Ishikawa (cell line): ENCODE data around the gene CFAP61.

Source experiments
- CEBPB ChIP-seq: IDR thresholded peaks from 2 replicates; pipeline ENCODE4 v1.6.1; 2012
- CREB1 ChIP-seq: IDR thresholded peaks from 2 replicates; pipeline ENCODE4 v1.6.1; 2012; ENCODE audit warnings: low read depth
- EGR1 ChIP-seq: IDR thresholded peaks from 2 replicates; pipeline ENCODE4 v1.6.1; 2012
- EP300 ChIP-seq: IDR thresholded peaks from 2 replicates; pipeline ENCODE4 v1.6.1; 2012; ENCODE audit warnings: borderline replicate concordance
- FOXM1 ChIP-seq: IDR thresholded peaks from 2 replicates; pipeline ENCODE4 v1.6.1; 2012; ENCODE audit warnings: low read depth, borderline replicate concordance
- NFIC ChIP-seq: IDR thresholded peaks from 2 replicates; pipeline ENCODE4 v1.6.1; 2012
- REST ChIP-seq: IDR thresholded peaks from 2 replicates; pipeline ENCODE4 v1.6.1; 2012; ENCODE audit warnings: low read depth, mild to moderate bottlenecking
- TAF1 ChIP-seq: IDR thresholded peaks from 2 replicates; pipeline ENCODE4 v1.6.1; 2012; ENCODE audit warnings: low read depth, mild to moderate bottlenecking
- TCF12 ChIP-seq: IDR thresholded peaks from 2 replicates; pipeline ENCODE4 v1.6.1; 2012; ENCODE audit warnings: low read depth
- TEAD4 ChIP-seq: IDR thresholded peaks from 2 replicates; pipeline ENCODE4 v1.6.1; 2012
- YY1 ChIP-seq: IDR thresholded peaks from 2 replicates; pipeline ENCODE4 v1.6.1; 2012; ENCODE audit warnings: low read depth
- ZBTB7A ChIP-seq: IDR thresholded peaks from 2 replicates; pipeline ENCODE4 v1.6.1; 2012; ENCODE audit warnings: low read depth
- TF ChIP-seq, protein P1 (sequence below): IDR thresholded peaks from 2 replicates; pipeline ENCODE4 v1.6.1; 2012
- TF ChIP-seq, protein P2 (sequence below): IDR thresholded peaks from 2 replicates; pipeline ENCODE4 v1.6.1; 2012

DNA sequence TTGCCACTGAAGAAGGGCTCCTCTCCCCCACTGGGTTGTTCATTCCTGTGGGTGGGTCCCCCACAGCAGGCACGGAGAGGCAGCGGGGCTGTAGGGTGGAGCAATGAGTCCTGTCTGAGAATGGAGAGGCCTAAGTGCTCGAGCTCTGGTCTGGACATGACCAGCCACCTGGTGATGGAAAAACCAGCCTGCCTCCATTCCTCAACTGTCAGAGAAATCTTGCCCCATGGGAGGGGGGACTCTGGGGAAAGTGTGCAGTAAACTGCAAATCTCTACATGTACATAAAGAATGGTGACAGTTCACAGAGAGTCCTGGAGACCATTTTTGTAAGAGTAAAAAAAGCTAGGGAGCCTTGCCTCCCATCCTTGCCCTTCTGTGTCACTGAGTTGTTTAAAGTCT is 349.7 kb downstream of the CFAP61 start:
- TF ChIP-seq ZBTB7A (no peak), EGR1 (no peak), TAF1 (no peak), CREB1 (no peak), YY1 (no peak), TEAD4 (no peak), REST (no peak), TCF12 (no peak), EP300 (no peak), NFIC (no peak), FOXM1 (no peak), CEBPB (no peak)
- TF ChIP-seq, protein P1, sequence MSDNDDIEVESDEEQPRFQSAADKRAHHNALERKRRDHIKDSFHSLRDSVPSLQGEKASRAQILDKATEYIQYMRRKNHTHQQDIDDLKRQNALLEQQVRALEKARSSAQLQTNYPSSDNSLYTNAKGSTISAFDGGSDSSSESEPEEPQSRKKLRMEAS = no peak
- TF ChIP-seq, protein P2, sequence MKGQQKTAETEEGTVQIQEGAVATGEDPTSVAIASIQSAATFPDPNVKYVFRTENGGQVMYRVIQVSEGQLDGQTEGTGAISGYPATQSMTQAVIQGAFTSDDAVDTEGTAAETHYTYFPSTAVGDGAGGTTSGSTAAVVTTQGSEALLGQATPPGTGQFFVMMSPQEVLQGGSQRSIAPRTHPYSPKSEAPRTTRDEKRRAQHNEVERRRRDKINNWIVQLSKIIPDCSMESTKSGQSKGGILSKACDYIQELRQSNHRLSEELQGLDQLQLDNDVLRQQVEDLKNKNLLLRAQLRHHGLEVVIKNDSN = no peak
